ENCODE results near the gene EML6. TPM values are rescaled to one million over a fixed set of nuclear protein-coding genes. Genes with fewer than 3 reads are reported as not detected.
A peak's percentile ranks its signal among the peaks of the same experiment; 100 is the strongest.

The EML6 gene
- total RNA-seq, 1 donor from 2014 or later: 2.5 TPM

DNA sequence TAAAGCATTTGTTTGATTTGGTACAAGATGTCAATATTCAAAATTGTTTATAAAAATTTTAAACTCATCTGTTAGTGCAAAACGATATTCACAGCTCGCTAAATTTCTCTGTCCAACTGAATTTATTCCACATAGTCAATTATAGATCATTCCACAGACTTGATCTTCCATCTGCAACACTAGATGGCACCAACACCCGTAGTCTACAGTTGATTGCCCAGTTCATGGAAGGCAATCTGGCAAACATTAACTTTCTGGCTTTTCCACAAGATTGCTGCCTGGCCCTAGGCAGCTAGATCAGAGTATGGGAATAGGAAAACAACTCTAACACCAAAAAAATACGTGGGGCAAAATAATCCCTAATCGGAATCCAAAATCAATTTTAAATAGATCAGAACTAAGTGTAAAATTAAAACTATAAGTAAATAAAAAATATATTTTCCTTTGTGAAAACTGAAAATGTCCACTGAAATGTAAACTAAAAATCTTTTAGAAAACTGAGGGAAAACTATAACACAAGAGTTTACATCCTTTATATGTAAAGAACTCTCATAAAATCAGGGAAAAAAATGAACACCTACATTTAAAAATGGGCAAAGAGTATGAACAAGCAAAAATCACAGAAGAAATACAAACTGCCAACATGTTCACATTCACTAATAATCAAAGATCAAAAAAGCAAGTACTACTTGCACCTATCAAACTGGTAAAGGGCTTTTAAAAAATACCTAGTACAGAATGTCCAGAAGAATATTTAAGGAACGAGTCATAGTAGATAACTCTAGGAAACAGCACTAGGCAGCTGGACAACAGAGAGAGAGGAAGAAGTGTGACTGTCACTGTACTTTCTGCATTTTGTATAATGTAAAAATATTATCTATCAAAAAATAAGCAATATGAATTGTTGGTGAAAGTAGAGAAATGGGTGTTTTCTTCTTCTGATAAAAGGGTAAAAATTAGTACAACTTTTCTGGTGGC is 291.8 kb downstream of the EML6 start:
- Histone ChIP-seq H3K27me3 (ENCODE audit: low read depth) (no peaks in the 10 kb centered on the region), H3K9me3 (peaks cover 6% of the 10 kb centered on the region), H3K36me3 (no peaks in the 10 kb centered on the region), H3K4me3 (no peak overlapping the region), H3K27ac (peak overlapping the region; percentile 2), H3K4me1 (peaks cover 80% of the 10 kb centered on the region)
- no peak for DNase-seq
- ATAC-seq: peak; percentile 83 to 88
- TF ChIP-seq, protein P1, sequence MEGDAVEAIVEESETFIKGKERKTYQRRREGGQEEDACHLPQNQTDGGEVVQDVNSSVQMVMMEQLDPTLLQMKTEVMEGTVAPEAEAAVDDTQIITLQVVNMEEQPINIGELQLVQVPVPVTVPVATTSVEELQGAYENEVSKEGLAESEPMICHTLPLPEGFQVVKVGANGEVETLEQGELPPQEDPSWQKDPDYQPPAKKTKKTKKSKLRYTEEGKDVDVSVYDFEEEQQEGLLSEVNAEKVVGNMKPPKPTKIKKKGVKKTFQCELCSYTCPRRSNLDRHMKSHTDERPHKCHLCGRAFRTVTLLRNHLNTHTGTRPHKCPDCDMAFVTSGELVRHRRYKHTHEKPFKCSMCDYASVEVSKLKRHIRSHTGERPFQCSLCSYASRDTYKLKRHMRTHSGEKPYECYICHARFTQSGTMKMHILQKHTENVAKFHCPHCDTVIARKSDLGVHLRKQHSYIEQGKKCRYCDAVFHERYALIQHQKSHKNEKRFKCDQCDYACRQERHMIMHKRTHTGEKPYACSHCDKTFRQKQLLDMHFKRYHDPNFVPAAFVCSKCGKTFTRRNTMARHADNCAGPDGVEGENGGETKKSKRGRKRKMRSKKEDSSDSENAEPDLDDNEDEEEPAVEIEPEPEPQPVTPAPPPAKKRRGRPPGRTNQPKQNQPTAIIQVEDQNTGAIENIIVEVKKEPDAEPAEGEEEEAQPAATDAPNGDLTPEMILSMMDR (IDR thresholded peaks at IDR 0.05): peak; percentile 62
- intact Hi-C loops (cut with DNase I): no loop called here

DNA sequence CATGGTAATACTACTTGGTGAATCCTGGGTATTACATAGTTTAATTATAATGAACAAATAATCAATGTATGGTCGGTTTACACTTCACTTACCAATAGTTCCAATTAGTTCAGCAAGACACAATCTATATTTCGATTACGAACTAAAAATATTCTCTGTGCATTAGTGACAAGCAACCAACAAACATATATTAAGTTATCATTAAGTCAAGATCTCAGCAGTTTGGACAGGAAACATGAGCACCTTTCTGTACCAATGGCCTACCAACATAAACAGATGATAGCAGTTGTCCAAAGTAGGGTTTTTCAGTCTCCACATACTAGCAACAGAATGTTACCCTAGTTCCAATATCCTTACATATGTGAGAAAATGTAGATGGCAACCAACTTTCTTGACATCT is 294.0 kb downstream of the EML6 start:
- no peaks in the 10 kb centered on the region for H3K36me3 ChIP-seq
- peak overlapping the region; percentile 22 for H3K27ac ChIP-seq
- ATAC-seq (no peak), DNase-seq (no peak)
- peaks cover 6% of the 10 kb centered on the region for H3K9me3 ChIP-seq
- TF ChIP-seq, protein P1 (IDR thresholded peaks at IDR 0.05): no peak
- H3K4me1 ChIP-seq: peaks cover 69% of the 10 kb centered on the region
- H3K27me3 ChIP-seq (ENCODE audit: low read depth): no peaks in the 10 kb centered on the region
- intact Hi-C loops (cut with DNase I): no loop called here
- H3K4me3 ChIP-seq: no peak overlapping the region

DNA sequence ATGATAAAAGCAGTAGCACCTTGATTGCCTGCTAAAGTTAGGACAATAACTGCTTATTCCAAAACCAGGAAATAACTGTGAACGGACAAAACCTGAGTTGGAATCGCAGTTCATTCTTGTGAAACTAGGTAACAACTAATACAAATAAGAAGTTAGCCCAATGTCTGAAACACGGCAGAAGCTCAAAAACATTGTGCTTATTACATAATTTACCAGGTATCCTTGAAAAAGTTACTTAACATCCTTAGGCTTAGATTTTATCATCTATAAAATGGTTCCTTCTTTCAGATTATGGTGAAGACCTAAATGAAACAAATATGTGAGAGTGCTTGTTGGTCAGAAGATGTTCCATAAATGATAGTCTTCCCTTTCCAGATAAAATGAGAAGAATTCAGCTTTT is 294.4 kb downstream of the EML6 start:
- Histone ChIP-seq H3K4me3 (no peak overlapping the region), H3K27me3 (ENCODE audit: low read depth) (no peaks in the 10 kb centered on the region), H3K27ac (peak overlapping the region; percentile 22), H3K4me1 (peaks cover 65% of the 10 kb centered on the region), H3K9me3 (peaks cover 6% of the 10 kb centered on the region), H3K36me3 (no peaks in the 10 kb centered on the region)
- TF ChIP-seq, protein P1 (IDR thresholded peaks at IDR 0.05): no peak
- intact Hi-C loops (cut with DNase I): no loop called here
- DNase-seq: no peak
- ATAC-seq: no peak

DNA sequence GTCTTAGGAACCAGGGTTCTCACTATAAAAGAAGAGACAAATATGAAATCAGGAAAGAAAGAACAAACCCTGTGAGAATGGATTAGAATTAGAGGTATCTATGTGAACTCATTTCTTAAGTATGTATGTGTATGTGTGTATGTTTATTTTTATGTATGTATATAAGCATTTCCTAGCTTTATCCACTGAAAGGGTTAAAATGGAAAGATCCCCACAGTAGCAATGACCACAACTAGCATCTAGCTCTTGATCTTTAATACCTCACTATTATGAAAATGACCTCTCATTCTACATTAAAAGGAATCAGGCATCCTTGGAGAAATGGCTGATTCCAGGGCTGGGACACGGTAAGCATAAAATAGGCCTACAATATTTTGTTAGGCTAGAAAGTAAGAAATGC is 295.2 kb downstream of the EML6 start:
- Histone ChIP-seq H3K27me3 (ENCODE audit: low read depth) (no peaks in the 10 kb centered on the region), H3K9me3 (peaks cover 6% of the 10 kb centered on the region), H3K36me3 (no peaks in the 10 kb centered on the region), H3K27ac (peak overlapping the region; percentile 21), H3K4me1 (peaks cover 57% of the 10 kb centered on the region), H3K4me3 (no peak overlapping the region)
- intact Hi-C loops (cut with DNase I): no loop called here
- ATAC-seq (no peak), DNase-seq (no peak)
- TF ChIP-seq, protein P1 (IDR thresholded peaks at IDR 0.05): no peak

DNA sequence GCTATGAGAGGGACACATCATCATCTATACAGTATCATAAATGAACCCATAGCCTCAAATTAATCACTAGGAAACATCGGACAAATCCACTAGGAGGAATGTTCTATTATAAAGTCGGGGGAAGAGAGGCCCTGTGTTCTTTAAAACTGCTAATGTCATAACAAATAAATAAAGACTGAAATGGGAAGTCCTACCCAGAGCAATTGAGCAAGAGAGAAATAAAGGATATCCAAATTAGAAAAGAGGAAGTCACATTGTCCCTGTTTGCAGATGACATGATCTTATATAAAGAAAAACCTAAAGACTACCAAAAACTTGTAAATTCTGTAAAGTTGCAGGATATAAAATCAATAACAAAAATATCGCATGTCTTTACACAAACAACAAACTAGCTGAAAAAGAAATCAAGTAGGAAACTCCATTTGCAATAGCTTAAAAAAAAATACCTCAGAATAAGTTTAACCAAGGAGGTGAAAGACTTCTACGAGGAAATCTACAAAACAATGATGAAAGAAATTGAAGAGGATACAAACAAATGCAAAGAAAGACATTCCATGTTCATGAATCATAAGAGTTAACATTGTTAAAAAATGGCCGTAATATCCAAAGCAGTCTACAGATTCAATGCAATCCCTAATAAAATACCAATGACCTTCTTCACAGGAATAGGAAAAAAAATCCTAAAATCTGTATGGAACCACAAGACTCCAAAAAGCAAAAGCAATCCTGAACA is 296.2 kb downstream of the EML6 start:
- H3K4me3 ChIP-seq: no peak overlapping the region
- peak overlapping the region; percentile 21 for H3K27ac ChIP-seq
- ATAC-seq (peak; percentile 43 to 60), DNase-seq (no peak)
- peaks cover 54% of the 10 kb centered on the region for H3K4me1 ChIP-seq
- H3K27me3 ChIP-seq (ENCODE audit: low read depth): no peaks in the 10 kb centered on the region
- TF ChIP-seq, protein P1 (IDR thresholded peaks at IDR 0.05): no peak
- intact Hi-C loops (cut with DNase I): no loop called here
- no peaks in the 10 kb centered on the region for H3K36me3 ChIP-seq
- H3K9me3 ChIP-seq: peaks cover 6% of the 10 kb centered on the region
